GM15510 (cell line): Measurements from ENCODE around the gene ATXN1L.
A peak's percentile ranks its signal among the peaks of the same experiment; 100 is the strongest.

ENCODE experiments used
- POLR2A ChIP-seq: IDR thresholded peaks from 3 replicates; pipeline ENCODE4 v1.6.1; 2011; ENCODE audit warnings: borderline replicate concordance; ENCODE audit not compliant: insufficient read length; ENCODE audit errors: extremely low read depth

Gene ATXN1L

GRCh38 chr16:71878911-71879310, 33.1 kb downstream of the ATXN1L start:
- TF ChIP-seq POLR2A: no peak

- TF ChIP-seq POLR2A: no peak
Measured at GRCh38 chr16:71880176-71880575, 34.4 kb downstream of the ATXN1L start.

- TF ChIP-seq POLR2A: no peak
Measured at GRCh38 chr16:71882505-71883167, 36.9 kb downstream of the ATXN1L start.

- no peak for TF ChIP-seq POLR2A
Measured at GRCh38 chr16:71883168-71883848, 37.5 kb downstream of the ATXN1L start.

- TF ChIP-seq POLR2A: peak; percentile 46
Measured at GRCh38 chr16:71883849-71884638, 38.3 kb downstream of the ATXN1L start, which contains the start of gene ZNF821. Gene ZNF821, minus strand, starts transcription at chr16:71884182. Its CDS starts 4,236 bp downstream, at chr16:71879946.

GRCh38 chr16:71885261-71885650, 39.5 kb downstream of the ATXN1L start:
- no peak for TF ChIP-seq POLR2A

- TF ChIP-seq POLR2A: no peak
Measured at GRCh38 chr16:71889147-71889546, 43.4 kb downstream of the ATXN1L start.

GRCh38 chr16:71893888-71894228, 48.1 kb downstream of the ATXN1L start:
- TF ChIP-seq POLR2A: no peak

GRCh38 chr16:71894229-71894920, 48.6 kb downstream of the ATXN1L start:
- no peak for TF ChIP-seq POLR2A

GRCh38 chr16:71894921-71895678, 49.3 kb downstream of the ATXN1L start, which contains the start of gene IST1:
Gene IST1, plus strand, starts transcription at chr16:71895531. Its CDS starts 20,110 bp downstream, at chr16:71915641.
- peak; percentile 83 for TF ChIP-seq POLR2A

- no peak for TF ChIP-seq POLR2A
Measured at GRCh38 chr16:71895679-71896365, 50.0 kb downstream of the ATXN1L start.

- TF ChIP-seq POLR2A: no peak
Measured at GRCh38 chr16:71896764-71897368, 51.1 kb downstream of the ATXN1L start.

- TF ChIP-seq POLR2A: no peak
Measured at GRCh38 chr16:71899171-71899570, 53.4 kb downstream of the ATXN1L start.
